Measurements from ENCODE around the gene ADCY5. TPM values are rescaled to one million over a fixed set of nuclear protein-coding genes. Genes with fewer than 3 reads are reported as not detected.

ADCY5 gene
- total RNA-seq, 1 experiment from 2014 or later = 0.49 TPM

DNA sequence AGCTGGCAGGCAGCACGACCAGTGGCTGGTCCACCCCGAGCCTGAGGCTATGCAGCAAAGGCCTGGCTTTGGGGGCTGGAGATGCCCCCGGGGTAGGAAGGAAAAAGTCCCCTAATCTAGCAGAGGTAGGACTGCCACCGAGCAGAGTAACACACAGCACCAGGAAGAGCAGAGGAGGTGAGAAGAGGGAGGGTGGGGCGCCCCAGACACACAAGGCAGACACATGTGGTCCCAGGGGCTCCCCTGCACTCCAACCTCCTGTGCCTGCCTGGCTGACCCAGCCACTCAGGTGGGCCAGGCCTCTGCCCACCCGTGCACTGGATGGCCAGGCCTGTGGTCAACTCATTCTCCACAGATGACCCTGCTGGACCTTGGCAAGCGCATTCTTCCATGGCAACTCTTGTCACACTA is 112.4 kb downstream of the ADCY5 start:
- Histone ChIP-seq H2AFZ (ENCODE audit: low read depth, low read length, poor library complexity, severe bottlenecking) (no peak overlapping the region), H3K27me3 (ENCODE audit: insufficient read depth, low read length) (no peaks in the 10 kb centered on the region), H4K20me1 (ENCODE audit: insufficient read depth) (no peaks in the 10 kb centered on the region), H3K4me2 (ENCODE audit: low read length) (no peak overlapping the region), H3K9ac (ENCODE audit: low read length) (no peak overlapping the region), H3K36me3 (ENCODE audit: control insufficient read depth in 1 of 2, insufficient read depth in 2 of 2, low read length in 2 of 2) (no peaks in the 10 kb centered on the region), H3K27ac (ENCODE audit: low read depth, low read length) (no peak overlapping the region), H3K79me2 (ENCODE audit: insufficient read depth, low read length) (no peaks in the 10 kb centered on the region), H3K4me1 (ENCODE audit: control insufficient read depth in 1 of 2, insufficient read depth in 2 of 2, low read length in 2 of 2) (no peaks in the 10 kb centered on the region), H3K4me3 (replicated peaks in 1 of 2; ENCODE audit: low read depth in 1 of 2, low read length in 2 of 2) (no peak overlapping the region), H3K9me2 (ENCODE audit: insufficient read depth) (no peaks in the 10 kb centered on the region), H3K9me3 (ENCODE audit: control insufficient read depth in 1 of 2, insufficient read depth in 1 of 2, low read depth in 1 of 2, low read length in 2 of 2) (no peaks in the 10 kb centered on the region)
- ChIA-PET POLR2A (no interaction called here), RAD21 (ENCODE audit: low non-redundant PET in 1 of 2, low total read pairs in 2 of 2, uncharacterized antibody in 2 of 2, unreplicated experiment in 2 of 2) (no interaction called here), CTCF (no interaction called here)
- no peak for ATAC-seq
- intact Hi-C loops (cut with micrococcal nuclease) = no loop called here
- no peak for DNase-seq (ENCODE audit: low read depth, low spot score)
- no TSS peak for BruUV-seq (replicated peaks)
- TF ChIP-seq, protein P1, sequence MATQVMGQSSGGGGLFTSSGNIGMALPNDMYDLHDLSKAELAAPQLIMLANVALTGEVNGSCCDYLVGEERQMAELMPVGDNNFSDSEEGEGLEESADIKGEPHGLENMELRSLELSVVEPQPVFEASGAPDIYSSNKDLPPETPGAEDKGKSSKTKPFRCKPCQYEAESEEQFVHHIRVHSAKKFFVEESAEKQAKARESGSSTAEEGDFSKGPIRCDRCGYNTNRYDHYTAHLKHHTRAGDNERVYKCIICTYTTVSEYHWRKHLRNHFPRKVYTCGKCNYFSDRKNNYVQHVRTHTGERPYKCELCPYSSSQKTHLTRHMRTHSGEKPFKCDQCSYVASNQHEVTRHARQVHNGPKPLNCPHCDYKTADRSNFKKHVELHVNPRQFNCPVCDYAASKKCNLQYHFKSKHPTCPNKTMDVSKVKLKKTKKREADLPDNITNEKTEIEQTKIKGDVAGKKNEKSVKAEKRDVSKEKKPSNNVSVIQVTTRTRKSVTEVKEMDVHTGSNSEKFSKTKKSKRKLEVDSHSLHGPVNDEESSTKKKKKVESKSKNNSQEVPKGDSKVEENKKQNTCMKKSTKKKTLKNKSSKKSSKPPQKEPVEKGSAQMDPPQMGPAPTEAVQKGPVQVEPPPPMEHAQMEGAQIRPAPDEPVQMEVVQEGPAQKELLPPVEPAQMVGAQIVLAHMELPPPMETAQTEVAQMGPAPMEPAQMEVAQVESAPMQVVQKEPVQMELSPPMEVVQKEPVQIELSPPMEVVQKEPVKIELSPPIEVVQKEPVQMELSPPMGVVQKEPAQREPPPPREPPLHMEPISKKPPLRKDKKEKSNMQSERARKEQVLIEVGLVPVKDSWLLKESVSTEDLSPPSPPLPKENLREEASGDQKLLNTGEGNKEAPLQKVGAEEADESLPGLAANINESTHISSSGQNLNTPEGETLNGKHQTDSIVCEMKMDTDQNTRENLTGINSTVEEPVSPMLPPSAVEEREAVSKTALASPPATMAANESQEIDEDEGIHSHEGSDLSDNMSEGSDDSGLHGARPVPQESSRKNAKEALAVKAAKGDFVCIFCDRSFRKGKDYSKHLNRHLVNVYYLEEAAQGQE (IDR thresholded peaks at IDR 0.05; ENCODE audit: low read depth) = no peak
- no peak for TF ChIP-seq SIN3A (IDR thresholded peaks at IDR 0.05; ENCODE audit: low read depth)
- TF ChIP-seq, protein P2, sequence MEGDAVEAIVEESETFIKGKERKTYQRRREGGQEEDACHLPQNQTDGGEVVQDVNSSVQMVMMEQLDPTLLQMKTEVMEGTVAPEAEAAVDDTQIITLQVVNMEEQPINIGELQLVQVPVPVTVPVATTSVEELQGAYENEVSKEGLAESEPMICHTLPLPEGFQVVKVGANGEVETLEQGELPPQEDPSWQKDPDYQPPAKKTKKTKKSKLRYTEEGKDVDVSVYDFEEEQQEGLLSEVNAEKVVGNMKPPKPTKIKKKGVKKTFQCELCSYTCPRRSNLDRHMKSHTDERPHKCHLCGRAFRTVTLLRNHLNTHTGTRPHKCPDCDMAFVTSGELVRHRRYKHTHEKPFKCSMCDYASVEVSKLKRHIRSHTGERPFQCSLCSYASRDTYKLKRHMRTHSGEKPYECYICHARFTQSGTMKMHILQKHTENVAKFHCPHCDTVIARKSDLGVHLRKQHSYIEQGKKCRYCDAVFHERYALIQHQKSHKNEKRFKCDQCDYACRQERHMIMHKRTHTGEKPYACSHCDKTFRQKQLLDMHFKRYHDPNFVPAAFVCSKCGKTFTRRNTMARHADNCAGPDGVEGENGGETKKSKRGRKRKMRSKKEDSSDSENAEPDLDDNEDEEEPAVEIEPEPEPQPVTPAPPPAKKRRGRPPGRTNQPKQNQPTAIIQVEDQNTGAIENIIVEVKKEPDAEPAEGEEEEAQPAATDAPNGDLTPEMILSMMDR (IDR thresholded peaks at IDR 0.05 in 2 of 3, conservative IDR thresholded peaks at IDR 0.05 in 1 of 3; ENCODE audit: borderline replicate concordance in 1 of 3, insufficient read depth in 1 of 3, low read depth in 2 of 3, low read length in 2 of 3) = no peak
- TF ChIP-seq, protein P3, sequence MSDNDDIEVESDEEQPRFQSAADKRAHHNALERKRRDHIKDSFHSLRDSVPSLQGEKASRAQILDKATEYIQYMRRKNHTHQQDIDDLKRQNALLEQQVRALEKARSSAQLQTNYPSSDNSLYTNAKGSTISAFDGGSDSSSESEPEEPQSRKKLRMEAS (IDR thresholded peaks at IDR 0.05) = no peak
